GM23338 (cell line): ENCODE measurements around the gene PHC2. TPM values are rescaled to one million over a fixed set of nuclear protein-coding genes. Genes with fewer than 3 reads are reported as not detected.

ENCODE experiments used
- ATAC-seq: fragments of 200-7000 bp; cut with Tn5 transposase; 3 replicates; pipeline ENCODE4 v1.9.1; 2020
- DNase-seq: peaks from one replicate; pipeline ENCODE4 v3.0.0-alpha.2; 2015; ENCODE audit warnings: low spot score
- H2AFZ ChIP-seq: fragments of 200-600 bp; sonication (generic); 2 replicates; pipeline ENCODE4 v1.8.0; 2016; ENCODE audit warnings: antibody characterized with exemption, mild to moderate bottlenecking, moderate library complexity
- H3F3A ChIP-seq: fragments of 200-600 bp; sonication (generic); replicated peaks from 2 replicates; pipeline ENCODE4 v1.8.0; 2017; ENCODE audit warnings: antibody characterized with exemption, mixed run types, low read depth
- H3K27ac ChIP-seq: fragments of 200-600 bp; sonication (generic); 2 replicates; pipeline ENCODE4 v1.6.1; 2016; ENCODE audit warnings: low read depth
- H3K27me3 ChIP-seq: fragments of 200-600 bp; sonication (generic); 2 replicates; pipeline ENCODE4 v1.8.0; 2016; ENCODE audit warnings: mild to moderate bottlenecking, mixed run types, moderate library complexity; ENCODE audit not compliant: insufficient read depth
- H3K36me3 ChIP-seq: fragments of 200-600 bp; sonication (generic); 2 replicates; pipeline ENCODE4 v1.8.0; 2016; ENCODE audit warnings: mild to moderate bottlenecking; ENCODE audit not compliant: insufficient read depth
- H3K4me1 ChIP-seq: fragments of 200-600 bp; sonication (generic); 2 replicates; pipeline ENCODE4 v1.8.0; 2016; ENCODE audit warnings: mild to moderate bottlenecking, moderate library complexity; ENCODE audit not compliant: insufficient read depth
- H3K4me2 ChIP-seq: fragments of 200-600 bp; sonication (generic); 2 replicates; pipeline ENCODE4 v1.7.1; 2017; ENCODE audit warnings: mixed run types
- H3K4me3 ChIP-seq: fragments of 200-600 bp; sonication (generic); 2 replicates; pipeline ENCODE4 v1.6.1; 2016; ENCODE audit warnings: mixed run types
- H3K79me2 ChIP-seq: fragments of 200-600 bp; sonication (generic); replicated peaks from 2 replicates; pipeline ENCODE4 v1.8.0; 2017; ENCODE audit warnings: mild to moderate bottlenecking; ENCODE audit not compliant: insufficient read depth
- H3K9me2 ChIP-seq: fragments of 200-600 bp; sonication (generic); 2 replicates; pipeline ENCODE4 v1.8.0; 2017; ENCODE audit not compliant: insufficient read depth
- H4K20me1 ChIP-seq: fragments of 200-600 bp; sonication (generic); replicated peaks from 2 replicates; pipeline ENCODE4 v1.8.0; 2017; ENCODE audit warnings: mild to moderate bottlenecking; ENCODE audit not compliant: insufficient read depth
- H3K27ac Mint-ChIP-seq: 2 replicates; pipeline ENCODE4 v1.8.0; 2020; ENCODE audit warnings: inconsistent platforms, mild to moderate bottlenecking, moderate library complexity, mixed read lengths
- H3K27me3 Mint-ChIP-seq: 3 replicates; pipeline ENCODE4 v1.8.0; 2022; ENCODE audit warnings: low read depth, mild to moderate bottlenecking, moderate library complexity, mixed read lengths, inconsistent platforms; ENCODE audit not compliant: insufficient read depth, poor library complexity
- H3K36me3 Mint-ChIP-seq: 3 replicates; pipeline ENCODE4 v1.8.0; 2021; ENCODE audit warnings: low read depth, mild to moderate bottlenecking, inconsistent platforms, moderate library complexity, mixed read lengths
- H3K4me1 Mint-ChIP-seq: 3 replicates; pipeline ENCODE4 v1.8.0; 2020; ENCODE audit warnings: mild to moderate bottlenecking, inconsistent platforms, mixed read lengths
- H3K4me3 Mint-ChIP-seq: 3 replicates; pipeline ENCODE4 v1.8.0; 2021; ENCODE audit warnings: moderate library complexity, mild to moderate bottlenecking, inconsistent platforms, mixed read lengths
- H3K9me3 Mint-ChIP-seq: 3 replicates; pipeline ENCODE4 v1.8.0; 2020; ENCODE audit warnings: moderate library complexity, mild to moderate bottlenecking, inconsistent platforms, mixed read lengths
- CREB1 ChIP-seq: fragments of 250-450 bp; sonication (Bioruptor Pico); IDR thresholded peaks from 2 replicates; pipeline ENCODE4 v1.5.0; 2020; ENCODE audit warnings: low read depth, mild to moderate bottlenecking, moderate library complexity
- EZH2 ChIP-seq: fragments of 200-600 bp; sonication (generic); IDR thresholded peaks from one replicate; pipeline ENCODE4 v1.8.0; 2017; ENCODE audit warnings: antibody characterized with exemption, mild to moderate bottlenecking, low read depth; ENCODE audit not compliant: unreplicated experiment
- EZH2phosphoT487 ChIP-seq: fragments of 200-600 bp; sonication (generic); IDR thresholded peaks from one replicate; pipeline ENCODE4 v1.8.1; 2018; ENCODE audit warnings: antibody characterized with exemption; ENCODE audit not compliant: unreplicated experiment
- NANOG ChIP-seq: IDR thresholded peaks from 2 replicates; pipeline ENCODE4 v1.6.1; 2016; ENCODE audit warnings: antibody characterized with exemption, borderline replicate concordance
- POLR2AphosphoS5 ChIP-seq: IDR thresholded peaks from 2 replicates; pipeline ENCODE4 v1.6.1; 2016; ENCODE audit warnings: antibody characterized with exemption, low read depth
- STAT1 ChIP-seq: IDR thresholded peaks from one replicate; pipeline ENCODE4 v1.6.1; 2016; ENCODE audit warnings: antibody characterized with exemption; ENCODE audit not compliant: unreplicated experiment
- polyA plus RNA-seq: library from polyadenylated mRNA; unstranded; fragments of >200 nt; fragmentation: Nextera tagmentation; extraction: Ambion mirVana; gene quantifications from 2 replicates; pipeline ENCODE4 v1.2.1, GENCODE V29; 2016
- total RNA-seq: library from RNA; depleted of rRNA; stranded (reverse); fragments of >200 nt; shearing (Covaris generic); gene quantifications from 2 replicates; pipeline ENCODE4 v1.2.3, GENCODE V29; 2014
- TF ChIP-seq, protein P1 (sequence below): fragments of 250-450 bp; sonication (Bioruptor Pico); IDR thresholded peaks from 2 replicates; pipeline ENCODE4 v1.5.0; 2020; ENCODE audit warnings: mild to moderate bottlenecking, moderate library complexity

PHC2 gene
- total and polyA plus RNA-seq, 2 experiments from 2014 or later: 1.7 to 7.3 TPM

DNA sequence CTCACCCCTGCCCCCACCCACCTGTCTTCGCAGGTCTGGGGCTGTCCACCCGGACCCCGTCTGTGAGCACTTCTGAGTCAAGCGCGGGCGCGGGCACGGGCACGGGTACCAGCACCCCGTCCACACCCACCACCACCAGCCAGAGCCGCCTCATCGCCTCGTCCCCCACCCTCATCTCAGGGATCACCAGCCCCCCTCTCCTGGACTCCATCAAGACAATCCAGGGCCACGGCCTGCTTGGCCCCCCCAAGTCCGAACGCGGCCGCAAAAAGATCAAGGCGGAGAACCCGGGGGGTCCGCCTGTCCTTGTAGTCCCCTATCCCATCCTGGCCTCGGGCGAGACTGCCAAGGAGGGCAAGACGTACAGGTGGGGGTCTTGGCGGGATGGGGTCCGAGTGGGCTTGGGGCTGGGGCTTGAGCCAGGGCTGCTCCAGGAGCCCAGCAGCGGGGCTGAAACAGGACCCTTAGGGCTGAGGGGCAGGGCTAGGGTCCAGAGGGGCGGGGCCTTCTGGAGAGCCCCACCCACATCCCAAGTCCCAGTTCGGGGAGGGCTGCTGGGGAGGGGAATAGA, 150.7 kb downstream of the PHC2 start:
- no peaks in the 10 kb centered on the region for H3K9me2 ChIP-seq
- H3K4me2 ChIP-seq: no peak overlapping the region
- Mint-ChIP-seq H3K27me3 (peaks cover 3% of the 10 kb centered on the region), H3K4me1 (no peaks in the 10 kb centered on the region), H3K36me3 (peaks cover 35% of the 10 kb centered on the region), H3K9me3 (no peaks in the 10 kb centered on the region; the same call in 2 of the 3 replicates), H3K27ac (no peak overlapping the region), H3K4me3 (no peak overlapping the region)
- H4K20me1 ChIP-seq: peaks cover 7% of the 10 kb centered on the region; the same call in 1 of the 2 replicates
- no peaks in the 10 kb centered on the region for H3K79me2 ChIP-seq
- no peak overlapping the region for H3K27ac ChIP-seq
- TF ChIP-seq POLR2AphosphoS5: no peak
- no peak for TF ChIP-seq EZH2phosphoT487
- no peak for TF ChIP-seq NANOG
- TF ChIP-seq CREB1 (CRISPR knock-in tag): no peak
- no peak for TF ChIP-seq STAT1
- no peak for TF ChIP-seq EZH2
- TF ChIP-seq, protein P1, sequence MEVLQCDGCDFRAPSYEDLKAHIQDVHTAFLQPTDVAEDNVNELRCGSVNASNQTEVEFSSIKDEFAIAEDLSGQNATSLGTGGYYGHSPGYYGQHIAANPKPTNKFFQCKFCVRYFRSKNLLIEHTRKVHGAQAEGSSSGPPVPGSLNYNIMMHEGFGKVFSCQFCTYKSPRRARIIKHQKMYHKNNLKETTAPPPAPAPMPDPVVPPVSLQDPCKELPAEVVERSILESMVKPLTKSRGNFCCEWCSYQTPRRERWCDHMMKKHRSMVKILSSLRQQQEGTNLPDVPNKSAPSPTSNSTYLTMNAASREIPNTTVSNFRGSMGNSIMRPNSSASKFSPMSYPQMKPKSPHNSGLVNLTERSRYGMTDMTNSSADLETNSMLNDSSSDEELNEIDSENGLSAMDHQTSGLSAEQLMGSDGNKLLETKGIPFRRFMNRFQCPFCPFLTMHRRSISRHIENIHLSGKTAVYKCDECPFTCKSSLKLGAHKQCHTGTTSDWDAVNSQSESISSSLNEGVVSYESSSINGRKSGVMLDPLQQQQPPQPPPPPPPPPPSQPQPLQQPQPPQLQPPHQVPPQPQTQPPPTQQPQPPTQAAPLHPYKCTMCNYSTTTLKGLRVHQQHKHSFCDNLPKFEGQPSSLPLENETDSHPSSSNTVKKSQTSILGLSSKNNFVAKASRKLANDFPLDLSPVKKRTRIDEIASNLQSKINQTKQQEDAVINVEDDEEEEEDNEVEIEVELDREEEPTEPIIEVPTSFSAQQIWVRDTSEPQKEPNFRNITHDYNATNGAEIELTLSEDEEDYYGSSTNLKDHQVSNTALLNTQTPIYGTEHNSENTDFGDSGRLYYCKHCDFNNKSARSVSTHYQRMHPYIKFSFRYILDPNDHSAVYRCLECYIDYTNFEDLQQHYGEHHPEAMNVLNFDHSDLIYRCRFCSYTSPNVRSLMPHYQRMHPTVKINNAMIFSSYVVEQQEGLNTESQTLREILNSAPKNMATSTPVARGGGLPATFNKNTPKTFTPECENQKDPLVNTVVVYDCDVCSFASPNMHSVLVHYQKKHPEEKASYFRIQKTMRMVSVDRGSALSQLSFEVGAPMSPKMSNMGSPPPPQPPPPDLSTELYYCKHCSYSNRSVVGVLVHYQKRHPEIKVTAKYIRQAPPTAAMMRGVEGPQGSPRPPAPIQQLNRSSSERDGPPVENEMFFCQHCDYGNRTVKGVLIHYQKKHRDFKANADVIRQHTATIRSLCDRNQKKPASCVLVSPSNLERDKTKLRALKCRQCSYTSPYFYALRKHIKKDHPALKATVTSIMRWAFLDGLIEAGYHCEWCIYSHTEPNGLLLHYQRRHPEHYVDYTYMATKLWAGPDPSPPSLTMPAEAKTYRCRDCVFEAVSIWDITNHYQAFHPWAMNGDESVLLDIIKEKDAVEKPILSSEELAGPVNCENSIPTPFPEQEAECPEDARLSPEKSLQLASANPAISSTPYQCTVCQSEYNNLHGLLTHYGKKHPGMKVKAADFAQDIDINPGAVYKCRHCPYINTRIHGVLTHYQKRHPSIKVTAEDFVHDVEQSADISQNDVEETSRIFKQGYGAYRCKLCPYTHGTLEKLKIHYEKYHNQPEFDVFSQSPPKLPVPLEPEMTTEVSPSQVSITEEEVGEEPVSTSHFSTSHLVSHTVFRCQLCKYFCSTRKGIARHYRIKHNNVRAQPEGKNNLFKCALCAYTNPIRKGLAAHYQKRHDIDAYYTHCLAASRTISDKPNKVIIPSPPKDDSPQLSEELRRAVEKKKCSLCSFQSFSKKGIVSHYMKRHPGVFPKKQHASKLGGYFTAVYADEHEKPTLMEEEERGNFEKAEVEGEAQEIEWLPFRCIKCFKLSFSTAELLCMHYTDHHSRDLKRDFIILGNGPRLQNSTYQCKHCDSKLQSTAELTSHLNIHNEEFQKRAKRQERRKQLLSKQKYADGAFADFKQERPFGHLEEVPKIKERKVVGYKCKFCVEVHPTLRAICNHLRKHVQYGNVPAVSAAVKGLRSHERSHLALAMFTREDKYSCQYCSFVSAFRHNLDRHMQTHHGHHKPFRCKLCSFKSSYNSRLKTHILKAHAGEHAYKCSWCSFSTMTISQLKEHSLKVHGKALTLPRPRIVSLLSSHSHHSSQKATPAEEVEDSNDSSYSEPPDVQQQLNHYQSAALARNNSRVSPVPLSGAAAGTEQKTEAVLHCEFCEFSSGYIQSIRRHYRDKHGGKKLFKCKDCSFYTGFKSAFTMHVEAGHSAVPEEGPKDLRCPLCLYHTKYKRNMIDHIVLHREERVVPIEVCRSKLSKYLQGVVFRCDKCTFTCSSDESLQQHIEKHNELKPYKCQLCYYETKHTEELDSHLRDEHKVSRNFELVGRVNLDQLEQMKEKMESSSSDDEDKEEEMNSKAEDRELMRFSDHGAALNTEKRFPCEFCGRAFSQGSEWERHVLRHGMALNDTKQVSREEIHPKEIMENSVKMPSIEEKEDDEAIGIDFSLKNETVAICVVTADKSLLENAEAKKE (CRISPR knock-in tag): no peak
- no peaks in the 10 kb centered on the region for H3K27me3 ChIP-seq
- peak; percentile 95 for ATAC-seq
- no peaks in the 10 kb centered on the region for H3K4me1 ChIP-seq
- peak; percentile 31 for DNase-seq
- no peak overlapping the region for H2AFZ ChIP-seq
- no peaks in the 10 kb centered on the region for H3F3A ChIP-seq
- no peaks in the 10 kb centered on the region; the same call in 1 of the 2 replicates for H3K36me3 ChIP-seq
- H3K4me3 ChIP-seq: no peak overlapping the region
